Epithelial cell of proximal tubule (primary cell): ENCODE data around the gene MDGA2. TPM values are rescaled to one million over a fixed set of nuclear protein-coding genes. Genes with fewer than 3 reads are reported as not detected.

Experiments used
- DNase-seq: peaks from one replicate; pipeline ENCODE4 v3.0.0-alpha.2; 2011; ENCODE audit warnings: low read depth
- H3K4me3 ChIP-seq: 2 replicates; pipeline ENCODE4 v1.5.1; 2011; ENCODE audit warnings: low read depth, mild to moderate bottlenecking, low read length
- total RNA-seq: library from RNA; depleted of rRNA; stranded (reverse); fragments of >200 nt; gene quantifications from 2 replicates; pipeline ENCODE4 v1.2.3, GENCODE V29; 2015
- TF ChIP-seq, protein P1 (sequence below): conservative IDR thresholded peaks from 2 replicates; pipeline ENCODE4 v1.5.1; 2012; ENCODE audit warnings: low read depth, mild to moderate bottlenecking, low read length

Gene MDGA2
- total RNA-seq, 1 donor from 2014 or later, result 0.23 TPM

- DNase-seq, result no peak
- TF ChIP-seq, protein P1, sequence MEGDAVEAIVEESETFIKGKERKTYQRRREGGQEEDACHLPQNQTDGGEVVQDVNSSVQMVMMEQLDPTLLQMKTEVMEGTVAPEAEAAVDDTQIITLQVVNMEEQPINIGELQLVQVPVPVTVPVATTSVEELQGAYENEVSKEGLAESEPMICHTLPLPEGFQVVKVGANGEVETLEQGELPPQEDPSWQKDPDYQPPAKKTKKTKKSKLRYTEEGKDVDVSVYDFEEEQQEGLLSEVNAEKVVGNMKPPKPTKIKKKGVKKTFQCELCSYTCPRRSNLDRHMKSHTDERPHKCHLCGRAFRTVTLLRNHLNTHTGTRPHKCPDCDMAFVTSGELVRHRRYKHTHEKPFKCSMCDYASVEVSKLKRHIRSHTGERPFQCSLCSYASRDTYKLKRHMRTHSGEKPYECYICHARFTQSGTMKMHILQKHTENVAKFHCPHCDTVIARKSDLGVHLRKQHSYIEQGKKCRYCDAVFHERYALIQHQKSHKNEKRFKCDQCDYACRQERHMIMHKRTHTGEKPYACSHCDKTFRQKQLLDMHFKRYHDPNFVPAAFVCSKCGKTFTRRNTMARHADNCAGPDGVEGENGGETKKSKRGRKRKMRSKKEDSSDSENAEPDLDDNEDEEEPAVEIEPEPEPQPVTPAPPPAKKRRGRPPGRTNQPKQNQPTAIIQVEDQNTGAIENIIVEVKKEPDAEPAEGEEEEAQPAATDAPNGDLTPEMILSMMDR, result no peak
- H3K4me3 ChIP-seq, result no peak overlapping the region
These were observed 175.0 kb downstream of the MDGA2 start for GRCh38 chr14:47500369-47500768.

DNA sequence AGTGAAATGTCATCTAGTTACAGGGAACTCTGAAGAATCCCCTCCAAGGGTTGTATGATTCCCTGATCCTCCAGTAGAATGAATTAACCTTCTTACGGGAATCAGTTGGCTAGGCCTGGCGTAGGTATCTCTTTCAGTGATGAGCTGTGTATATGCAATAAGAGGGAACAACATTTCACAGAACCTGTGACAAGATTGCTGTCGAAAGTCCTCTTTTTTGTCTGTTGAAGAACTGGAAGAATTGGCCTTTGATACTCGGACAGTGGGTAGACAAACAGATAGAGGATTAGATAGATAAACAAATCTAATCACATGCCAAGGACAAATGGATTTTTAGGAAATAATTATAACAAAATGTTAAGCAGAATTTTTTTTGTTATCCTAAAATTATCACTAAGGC lies 184.6 kb downstream of the MDGA2 start:
- H3K4me3 ChIP-seq, result no peak overlapping the region
- no peak for DNase-seq
- TF ChIP-seq, protein P1, result no peak

DNA sequence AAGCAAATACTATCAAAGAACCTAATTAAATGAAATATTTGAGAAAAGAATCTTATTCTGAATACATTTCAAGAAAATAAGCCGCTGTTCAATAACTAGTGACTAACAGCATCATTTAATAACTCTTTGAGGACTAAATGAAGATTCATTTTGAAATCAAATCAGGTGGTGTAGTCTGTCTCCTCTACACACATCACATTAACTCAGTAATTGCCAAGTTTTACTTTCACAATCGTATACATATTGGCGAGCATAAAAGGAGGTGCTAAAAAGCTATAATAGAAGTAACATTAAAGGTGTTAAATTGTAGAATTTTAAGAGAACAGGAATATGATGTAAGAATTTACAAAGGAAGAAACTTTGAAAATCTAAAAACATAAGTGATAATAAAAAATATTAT lies 185.1 kb downstream of the MDGA2 start:
- no peak overlapping the region for H3K4me3 ChIP-seq
- DNase-seq, result no peak
- TF ChIP-seq, protein P1, result no peak

DNA sequence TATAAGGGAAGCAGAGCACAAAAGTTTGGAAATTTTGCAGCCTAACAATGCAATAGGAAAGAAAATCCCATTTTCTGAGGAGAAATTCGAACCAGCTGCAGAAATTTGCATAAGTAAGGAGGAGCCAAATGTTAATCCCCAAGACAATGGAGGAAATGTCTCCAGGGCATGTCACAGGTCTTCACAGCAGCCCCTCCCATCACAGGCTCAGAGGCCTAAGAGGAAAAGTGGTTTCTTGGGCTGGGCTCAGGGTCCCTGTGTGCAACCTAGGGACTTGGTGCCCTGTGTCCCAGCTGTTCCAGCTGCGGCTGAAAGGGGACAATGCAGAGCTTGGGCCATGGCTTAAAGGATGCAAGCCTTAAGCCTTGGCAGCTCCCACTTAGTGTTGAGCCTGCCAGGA lies 190.0 kb downstream of the MDGA2 start:
- H3K4me3 ChIP-seq, result no peak overlapping the region
- DNase-seq, result no peak
- TF ChIP-seq, protein P1, result no peak

- no peak for DNase-seq
- TF ChIP-seq, protein P1, result no peak
- H3K4me3 ChIP-seq, result no peak overlapping the region
These were observed 192.0 kb downstream of the MDGA2 start for GRCh38 chr14:47483449-47483848.

DNA sequence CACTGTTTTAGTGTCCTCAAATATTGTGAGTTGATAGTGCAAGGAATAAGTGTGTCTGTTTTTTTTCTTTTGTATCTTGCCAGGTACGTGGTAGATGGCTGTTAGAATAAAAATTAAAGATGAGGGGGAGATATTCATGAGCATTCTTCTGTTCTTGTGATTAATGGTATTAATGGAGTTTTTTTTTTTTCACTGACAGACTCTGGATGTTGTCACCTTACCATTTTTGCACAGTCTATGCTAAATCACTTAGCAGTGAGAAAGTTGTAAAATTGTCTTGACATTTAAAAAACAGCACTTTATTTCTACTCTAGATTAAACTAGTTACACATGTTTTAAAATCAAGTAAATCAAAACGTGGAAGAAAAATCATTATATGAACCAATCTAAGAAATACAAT lies 204.3 kb downstream of the MDGA2 start:
- TF ChIP-seq, protein P1, result no peak
- no peak for DNase-seq

DNA sequence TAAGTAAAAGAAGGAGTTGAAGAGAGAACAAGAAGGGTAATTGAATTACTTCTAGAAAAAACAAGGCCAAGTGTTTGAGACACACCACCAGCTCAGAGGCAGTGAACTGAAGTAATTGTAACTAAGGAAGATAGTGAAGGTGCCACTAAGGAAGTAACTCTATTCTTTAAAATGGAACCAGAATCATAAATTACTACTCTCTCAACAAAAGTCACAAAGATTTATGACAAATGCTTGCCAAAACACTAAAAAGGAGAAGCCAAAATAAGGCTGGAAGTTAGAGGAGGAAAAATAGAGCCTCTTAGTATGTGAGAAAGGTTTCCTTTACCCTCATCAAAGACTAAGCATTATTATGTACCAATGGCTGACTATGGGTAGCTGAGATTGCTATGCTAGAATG lies 208.5 kb downstream of the MDGA2 start:
- TF ChIP-seq, protein P1, result no peak
- no peak overlapping the region for H3K4me3 ChIP-seq
- DNase-seq, result no peak

More for the DNA sequence above, 204.3 kb downstream of the MDGA2 start:
- H3K4me3 ChIP-seq, result no peak overlapping the region
